ENCODE data around the gene TEKT5. TPM values are rescaled to one million over a fixed set of nuclear protein-coding genes. Genes with fewer than 3 reads are reported as not detected.

Gene TEKT5
- total RNA-seq, 4 donors from 2014 or later: 0.62 TPM; not detected in 3

- DNase-seq: no peak
- no peak overlapping the region for H3K4me3 ChIP-seq
- H3K36me3 ChIP-seq: no peaks in the 10 kb centered on the region
- H3K27me3 ChIP-seq: no peaks in the 10 kb centered on the region
- TF ChIP-seq CTCF (IDR thresholded peaks at IDR 0.05) (no peak), POLR2A (IDR thresholded peaks at IDR 0.05) (no peak)
- H3K4me1 ChIP-seq: no peaks in the 10 kb centered on the region
- intact Hi-C loops (cut with DNase I; ENCODE audit: low total_unique reads): no loop called here
- H3K27ac ChIP-seq: no peak overlapping the region
- no peaks in the 10 kb centered on the region for H3K9me3 ChIP-seq
These were observed 28.4 kb downstream of the TEKT5 start for GRCh38 chr16:10666291-10666690.

- no peaks in the 10 kb centered on the region for H3K9me3 ChIP-seq
- TF ChIP-seq POLR2A (IDR thresholded peaks at IDR 0.05) (no peak), CTCF (IDR thresholded peaks at IDR 0.05) (no peak)
- DNase-seq: no peak
- no peak overlapping the region for H3K4me3 ChIP-seq
- no peaks in the 10 kb centered on the region for H3K36me3 ChIP-seq
- H3K4me1 ChIP-seq: no peaks in the 10 kb centered on the region
- no peaks in the 10 kb centered on the region for H3K27me3 ChIP-seq
- intact Hi-C loops (cut with DNase I; ENCODE audit: low total_unique reads): no loop called here
- H3K27ac ChIP-seq: no peak overlapping the region
These were observed 29.6 kb downstream of the TEKT5 start for GRCh38 chr16:10665166-10665565.

GRCh38 chr16:10664720-10665126 is 30.0 kb downstream of the TEKT5 start:
- Histone ChIP-seq H3K27ac (no peak overlapping the region), H3K4me3 (no peak overlapping the region), H3K36me3 (no peaks in the 10 kb centered on the region), H3K9me3 (no peaks in the 10 kb centered on the region), H3K4me1 (no peaks in the 10 kb centered on the region), H3K27me3 (no peaks in the 10 kb centered on the region)
- no peak for DNase-seq
- intact Hi-C loops (cut with DNase I; ENCODE audit: low total_unique reads): no loop called here
- TF ChIP-seq POLR2A (IDR thresholded peaks at IDR 0.05): no peak
- TF ChIP-seq CTCF (IDR thresholded peaks at IDR 0.05): no peak

- no peak overlapping the region for H3K4me3 ChIP-seq
- H3K27ac ChIP-seq: no peak overlapping the region
- no peaks in the 10 kb centered on the region for H3K27me3 ChIP-seq
- no peaks in the 10 kb centered on the region for H3K36me3 ChIP-seq
- no peaks in the 10 kb centered on the region for H3K4me1 ChIP-seq
- no peak for DNase-seq
- TF ChIP-seq CTCF (IDR thresholded peaks at IDR 0.05) (no peak), POLR2A (IDR thresholded peaks at IDR 0.05) (no peak)
- no peaks in the 10 kb centered on the region for H3K9me3 ChIP-seq
- intact Hi-C loops (cut with DNase I; ENCODE audit: low total_unique reads): no loop called here
These were observed 31.0 kb downstream of the TEKT5 start for GRCh38 chr16:10663744-10664143.

- no peaks in the 10 kb centered on the region for H3K36me3 ChIP-seq
- H3K27ac ChIP-seq: no peak overlapping the region
- H3K9me3 ChIP-seq: no peaks in the 10 kb centered on the region
- H3K4me3 ChIP-seq: no peak overlapping the region
- TF ChIP-seq POLR2A (IDR thresholded peaks at IDR 0.05): no peak
- no peak for TF ChIP-seq CTCF (IDR thresholded peaks at IDR 0.05)
- intact Hi-C loops (cut with DNase I; ENCODE audit: low total_unique reads): no loop called here
- H3K4me1 ChIP-seq: no peaks in the 10 kb centered on the region
- H3K27me3 ChIP-seq: no peaks in the 10 kb centered on the region
- DNase-seq: peak in 1 of 2 donors; percentile 25
These were observed 31.6 kb downstream of the TEKT5 start for GRCh38 chr16:10663146-10663545.

Measured in uterus (tissue), 4 donors.